H54 (cell line): Measurements from ENCODE around the gene ZNF543.
"Not testable (repeated sequence)": the region's sequence is repeated elsewhere in the genome, so short reads cannot be mapped to it uniquely, and the experiment has no call there.

Experiments
- DNase-seq: peaks from one replicate; pipeline ENCODE4 v3.0.0; 2011; ENCODE audit warnings: low spot score, mixed read lengths; ENCODE audit not compliant: insufficient read length
- FAIRE-seq: peaks from 3 replicates; lab custom pipeline; 2011; peaks lifted over from hg19 to GRCh38; lab: Jason Lieb, UNC
- POLR2A ChIP-seq: IDR thresholded peaks from 2 replicates; pipeline ENCODE4 v1.6.1; 2011; ENCODE audit warnings: low read depth, mild to moderate bottlenecking, low read length

Gene ZNF543

DNA sequence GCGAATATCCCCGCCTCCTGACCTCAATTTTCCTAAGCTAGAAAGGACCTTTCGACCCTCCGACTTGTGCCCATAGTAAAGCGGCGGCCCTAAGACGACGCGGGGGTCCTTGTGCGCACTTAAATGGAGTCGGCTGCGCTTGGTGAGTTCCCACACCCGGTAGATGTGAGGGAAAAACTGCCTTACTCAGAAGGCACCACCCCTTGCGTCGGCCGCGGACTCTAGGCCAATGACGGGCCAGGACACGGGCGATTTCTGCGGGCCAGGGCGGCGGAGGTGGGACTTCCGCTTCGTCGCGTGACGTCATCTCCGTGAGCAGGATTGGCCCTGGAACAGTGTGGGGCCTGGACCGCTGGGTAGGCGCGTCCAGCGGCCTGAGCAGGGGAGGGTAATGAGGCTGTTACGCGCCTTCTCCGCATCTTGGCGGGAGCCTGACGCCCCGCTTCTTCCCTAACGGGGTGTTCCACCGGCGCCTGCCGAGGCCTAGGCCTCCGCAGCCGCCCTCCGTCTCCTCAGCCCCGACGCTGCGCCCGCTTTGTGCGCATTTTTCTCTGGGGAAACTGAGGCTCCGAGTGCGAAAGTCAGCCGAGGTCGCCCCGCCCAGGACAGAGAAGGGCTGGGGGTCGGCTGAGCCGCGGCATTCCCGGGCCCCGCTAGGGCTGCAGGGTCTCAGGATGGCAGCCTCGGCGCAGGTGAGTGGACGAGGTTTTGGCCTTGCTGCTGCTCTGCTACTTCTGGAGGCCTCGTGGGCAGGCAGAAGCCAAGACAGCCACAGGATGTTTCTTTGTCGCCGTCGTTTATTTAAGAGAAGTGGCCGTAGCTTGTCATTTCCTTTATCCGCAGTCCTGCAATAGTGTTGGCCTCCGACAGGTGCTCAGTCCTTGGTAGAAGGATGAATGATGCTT lies at the start of gene ZNF543:
TSS of gene ZNF543 (plus strand) at position 293 of the 905 bp plus-strand sequence. CDS start at position 675, 382 bp downstream.
- peak; percentile 94 for TF ChIP-seq POLR2A
- peak; percentile 95 for FAIRE-seq

GRCh38 chr19:57271280-57271679 lies 49.0 kb upstream of the ZNF543 start:
- no peak for TF ChIP-seq POLR2A
- FAIRE-seq (no peak), DNase-seq (no peak)

More for the DNA sequence above, at the start of gene ZNF543:
- DNase-seq: peak; percentile 99

- no peak for TF ChIP-seq POLR2A
- DNase-seq: no peak
- FAIRE-seq: no peak
Observed at GRCh38 chr19:57273014-57273413, 47.3 kb upstream of the ZNF543 start.

DNA sequence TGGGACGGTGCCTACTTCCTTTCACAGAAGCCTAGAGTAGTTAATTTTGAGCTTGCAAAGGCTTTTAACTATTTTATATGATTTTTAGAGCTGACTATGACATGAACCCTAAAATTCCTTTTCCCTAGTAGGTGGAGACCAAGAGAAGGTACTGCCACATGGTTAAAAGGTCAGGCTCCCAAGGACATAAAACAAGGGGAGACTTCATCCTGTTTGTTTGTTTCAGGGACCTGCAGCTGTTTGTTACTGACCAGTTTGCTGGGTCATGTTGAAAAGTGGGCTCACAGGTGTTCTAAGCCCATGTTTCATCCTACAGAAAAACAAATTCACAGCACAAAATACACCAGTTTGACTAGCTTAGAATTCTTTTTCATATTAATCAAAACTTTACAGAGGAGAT lies 43.8 kb upstream of the ZNF543 start:
- no peak for TF ChIP-seq POLR2A
- no peak for FAIRE-seq
- no peak for DNase-seq

DNA sequence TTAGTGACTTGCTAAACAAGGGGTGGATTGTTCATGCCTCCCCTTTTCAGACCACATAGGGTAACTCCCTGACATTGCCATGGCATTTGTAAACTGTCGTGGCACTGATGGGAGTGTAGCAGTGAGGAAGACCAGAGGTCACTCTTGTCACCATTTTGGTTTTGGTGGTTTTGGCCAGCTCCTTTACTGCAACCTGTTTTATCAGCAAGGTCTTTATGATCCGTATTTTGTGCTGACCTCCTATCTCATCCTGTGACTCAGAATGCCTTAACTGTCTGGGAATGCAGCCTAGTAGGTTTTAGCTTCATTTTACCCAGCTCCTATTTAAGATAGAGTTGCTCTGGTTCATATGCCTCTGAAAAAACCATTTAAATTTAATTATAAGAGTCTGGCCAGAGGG lies 41.8 kb upstream of the ZNF543 start:
- not testable (repeated sequence) for DNase-seq, FAIRE-seq

DNA sequence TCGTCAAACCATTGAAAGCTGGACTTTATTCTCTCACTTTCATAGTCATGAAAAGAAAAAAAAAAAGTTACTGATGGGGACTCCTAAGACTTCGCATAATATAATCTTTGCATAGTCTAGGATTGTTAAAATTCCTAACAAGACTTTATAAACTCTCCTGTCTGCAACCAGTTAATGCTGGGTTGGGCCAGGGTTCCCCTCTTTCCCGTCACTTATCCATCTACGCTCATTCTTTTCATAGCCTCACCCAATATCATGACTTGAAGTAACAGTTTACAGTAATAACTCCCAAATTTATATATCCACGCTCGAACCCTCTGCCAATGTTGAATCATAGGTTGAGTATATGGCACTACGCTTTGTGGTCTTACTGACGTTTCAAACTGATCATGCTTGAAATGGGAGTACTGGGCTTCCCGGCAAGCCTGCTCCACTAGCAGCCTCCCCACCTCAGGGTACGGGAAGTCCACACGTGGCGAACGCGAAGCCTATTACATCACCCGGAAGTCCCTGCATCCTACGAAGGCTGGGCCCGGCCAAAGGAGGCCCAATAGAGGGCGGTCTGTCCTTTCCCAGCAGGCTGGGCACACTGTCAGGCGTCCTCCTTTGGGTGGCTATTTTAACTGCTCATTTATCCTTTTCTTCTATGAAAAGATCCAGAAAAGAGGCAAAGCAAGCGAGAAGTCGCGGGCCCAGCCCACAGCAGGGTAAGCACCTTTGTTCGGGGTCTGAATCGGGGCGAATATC lies 40.7 kb upstream of the ZNF543 start:
- FAIRE-seq (no peak), DNase-seq (peak; percentile 96)
- peak; percentile 81 for TF ChIP-seq POLR2A

- peak; percentile 66 for TF ChIP-seq POLR2A
- DNase-seq: peak; percentile 98
- FAIRE-seq: no peak
Observed at GRCh38 chr19:57280165-57280961, 39.9 kb upstream of the ZNF543 start, which contains the start of gene ZNF460. Gene ZNF460, plus strand, starts transcription at chr19:57280485. Its CDS starts 322 bp downstream, at chr19:57280807.

- no peak for FAIRE-seq
- no peak for DNase-seq
- TF ChIP-seq POLR2A: no peak
Observed at GRCh38 chr19:57280962-57281400, 39.3 kb upstream of the ZNF543 start.

DNA sequence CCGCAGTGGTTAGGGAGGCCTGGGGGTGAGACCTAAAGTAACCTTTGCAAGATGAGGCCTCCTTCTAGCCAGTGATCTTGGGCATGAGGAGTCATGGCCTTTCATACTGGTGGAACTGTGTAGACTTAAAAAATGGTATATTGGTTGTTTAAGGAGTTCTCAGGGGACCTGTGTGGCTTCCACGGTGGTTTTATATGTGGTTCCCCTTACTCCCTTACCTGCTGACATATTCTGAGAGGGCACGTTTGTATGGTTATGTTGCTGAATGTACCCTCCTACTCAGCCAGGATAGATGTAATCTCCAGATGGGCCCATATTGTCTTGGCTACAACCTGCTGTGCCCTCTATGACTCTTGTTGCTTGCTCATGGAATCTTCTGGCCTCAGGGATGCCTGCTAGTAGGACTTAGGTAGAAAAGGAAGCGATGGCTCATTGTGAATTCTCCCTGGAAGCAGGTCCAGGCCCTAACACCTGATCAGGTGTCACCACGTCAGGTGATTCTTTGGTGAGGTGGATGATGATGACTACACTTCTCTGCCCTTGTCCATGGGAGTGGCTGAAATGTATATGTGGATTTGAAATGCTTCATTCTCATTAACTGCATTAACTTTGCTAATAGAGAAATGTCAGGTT lies 38.1 kb upstream of the ZNF543 start:
- DNase-seq (peak; percentile 7), FAIRE-seq (no peak)
- TF ChIP-seq POLR2A: no peak

DNA sequence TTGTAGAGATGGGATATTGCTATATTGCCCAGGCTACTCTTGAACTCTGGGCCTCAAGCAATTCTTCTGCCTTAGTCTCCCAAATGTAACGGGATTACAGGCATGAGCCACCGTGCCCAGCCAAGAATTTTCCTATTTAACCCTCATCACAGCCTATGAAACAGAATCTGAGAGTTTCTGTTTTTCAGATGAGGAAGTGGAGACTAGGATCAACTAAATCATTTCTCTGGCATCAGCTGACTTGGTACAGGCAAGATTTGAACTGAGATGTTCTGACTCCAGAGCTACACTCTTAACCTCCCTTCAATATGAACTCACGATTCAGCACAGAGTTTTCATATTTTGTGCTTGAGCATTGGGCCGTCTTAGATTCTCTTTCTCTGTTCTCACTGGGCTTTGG lies 31.9 kb upstream of the ZNF543 start:
- DNase-seq (no peak), FAIRE-seq (no peak)
- no peak for TF ChIP-seq POLR2A

DNA sequence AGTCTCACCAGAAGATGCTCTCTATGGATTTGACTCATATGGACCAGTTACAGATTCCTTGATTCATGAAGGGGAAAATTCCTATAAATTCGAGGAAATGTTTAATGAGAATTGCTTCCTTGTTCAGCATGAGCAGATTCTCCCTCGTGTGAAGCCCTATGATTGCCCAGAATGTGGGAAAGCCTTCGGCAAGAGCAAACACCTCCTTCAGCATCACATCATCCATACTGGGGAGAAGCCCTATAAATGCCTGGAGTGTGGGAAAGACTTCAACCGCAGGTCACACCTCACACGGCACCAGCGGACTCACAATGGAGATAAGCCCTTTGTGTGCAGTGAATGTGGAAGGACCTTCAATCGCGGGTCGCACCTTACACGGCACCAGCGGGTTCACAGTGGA lies 29.3 kb upstream of the ZNF543 start:
- TF ChIP-seq POLR2A: no peak
- DNase-seq: no peak
- no peak for FAIRE-seq

- FAIRE-seq: no peak
- no peak for TF ChIP-seq POLR2A
- DNase-seq: no peak
Observed at GRCh38 chr19:57292547-57292946, 27.7 kb upstream of the ZNF543 start.

DNA sequence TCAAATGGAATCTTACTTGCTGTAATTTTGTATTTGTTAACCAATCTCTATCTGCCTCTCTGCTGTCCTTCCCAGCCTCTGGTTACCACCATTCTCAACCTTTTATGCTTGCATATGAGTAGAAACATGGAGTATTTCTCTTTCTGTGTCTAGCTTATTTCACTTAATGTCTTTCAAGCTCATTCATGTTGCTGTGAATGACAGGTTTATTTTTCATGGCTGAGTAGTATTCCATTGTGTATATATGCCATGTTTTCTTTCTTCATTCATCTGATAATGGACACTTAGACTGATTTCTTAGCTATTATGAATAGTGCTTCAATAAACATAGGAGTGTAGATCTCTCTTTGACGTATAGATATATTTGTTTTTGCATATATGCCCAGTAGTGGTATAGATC lies 26.6 kb upstream of the ZNF543 start:
- no peak for FAIRE-seq
- TF ChIP-seq POLR2A: no peak
- no peak for DNase-seq
